Measurements from ENCODE around the gene SLC35E3. TPM values are rescaled to one million over a fixed set of nuclear protein-coding genes. Genes with fewer than 3 reads are reported as not detected.

The SLC35E3 gene
- total and polyA plus RNA-seq, 2 of the 13 experiments (the other 11 are each of a cell fraction or from before 2014, with no cell fraction given): 13.0 to 22.1 TPM

- TF ChIP-seq ARID4A (CRISPR knock-in tag; IDR thresholded peaks at IDR 0.05; ENCODE audit: borderline replicate concordance) (peak; percentile 50; the same call in 1 of the 2 replicates), ZNF331 (CRISPR knock-in tag; IDR thresholded peaks at IDR 0.05) (peak; percentile 55; the same call in 1 of the 2 replicates), ZMAT3 (CRISPR knock-in tag; conservative IDR thresholded peaks at IDR 0.05) (0 out of 2 replicates have a peak, but pooled peaks have one; percentile 65), ELF1 (CRISPR knock-in tag; IDR thresholded peaks at IDR 0.05) (no peak; the same call in 1 of the 2 replicates), ZNF430 (CRISPR knock-in tag; IDR thresholded peaks at IDR 0.05) (no peak; the same call in 1 of the 2 replicates), ZFAT (CRISPR knock-in tag; conservative IDR thresholded peaks at IDR 0.05) (no peak), TFDP1 (CRISPR knock-in tag; IDR thresholded peaks at IDR 0.05; ENCODE audit: borderline replicate concordance) (peak; percentile 84), PRPF4 (IDR thresholded peaks at IDR 0.05; ENCODE audit: low read depth, low read length, poor library complexity, severe bottlenecking) (no peak), NCOR1 (IDR thresholded peaks at IDR 0.05; ENCODE audit: borderline replicate concordance, low read length) (peak; percentile 72), ZBED4 (CRISPR knock-in tag; IDR thresholded peaks at IDR 0.05; ENCODE audit: borderline replicate concordance) (peak; percentile 73), ZIK1 (CRISPR knock-in tag; IDR thresholded peaks at IDR 0.05; ENCODE audit: borderline replicate concordance, low read depth) (0 out of 2 replicates have a peak, but pooled peaks have one; percentile 35), MIXL1 (CRISPR knock-in tag; IDR thresholded peaks at IDR 0.05) (peak; percentile 55), HNRNPK (IDR thresholded peaks at IDR 0.05; ENCODE audit: low read depth, low read length, poor library complexity, severe bottlenecking) (peak; percentile 74), ZNF800 (CRISPR knock-in tag; IDR thresholded peaks at IDR 0.05) (0 out of 2 replicates have a peak, but pooled peaks have one; percentile 65), ZNF256 (CRISPR knock-in tag; conservative IDR thresholded peaks at IDR 0.05) (0 out of 2 replicates have a peak, but pooled peaks have one; percentile 25), ZNF3 (CRISPR knock-in tag; IDR thresholded peaks at IDR 0.05) (no peak), ZNF432 (CRISPR knock-in tag; IDR thresholded peaks at IDR 0.05; ENCODE audit: borderline replicate concordance) (no peak)
These were observed 61.8 kb downstream of the SLC35E3 start, which contains the start of gene MDM2 (continued) for GRCh38 chr12:68807576-68808387.

Measured in HepG2 (cell line).